VCaP (cell line): ENCODE measurements around the gene ADAMTS18.
"Not testable (repeated sequence)": the region's sequence is repeated elsewhere in the genome, so short reads cannot be mapped to it uniquely, and the experiment has no call there.

ENCODE experiments used
- H3K27ac ChIP-seq: fragments of 450-650 bp; 2 replicates; pipeline ENCODE4 v1.5.1; 2017
- CTCF ChIP-seq: fragments of 450-650 bp; conservative IDR thresholded peaks from 2 replicates; pipeline ENCODE4 v1.5.1; 2017; ENCODE audit warnings: mild to moderate bottlenecking, moderate library complexity

ADAMTS18 gene

GRCh38 chr16:77277571-77277970 is 157.3 kb downstream of the ADAMTS18 start:
- TF ChIP-seq CTCF = no peak
- H3K27ac ChIP-seq = no peak overlapping the region

GRCh38 chr16:77277141-77277540 is 157.7 kb downstream of the ADAMTS18 start:
- no peak for TF ChIP-seq CTCF
- H3K27ac ChIP-seq = no peak overlapping the region

- no peak for TF ChIP-seq CTCF
- no peak overlapping the region for H3K27ac ChIP-seq
These were observed 158.2 kb downstream of the ADAMTS18 start for GRCh38 chr16:77276661-77277060.

- not testable (repeated sequence) for H3K27ac ChIP-seq
These were observed 159.5 kb downstream of the ADAMTS18 start for GRCh38 chr16:77275303-77275702.

- no peak for TF ChIP-seq CTCF
- no peak overlapping the region for H3K27ac ChIP-seq
These were observed 161.0 kb downstream of the ADAMTS18 start for GRCh38 chr16:77273815-77274214.

GRCh38 chr16:77271532-77272426 is 163.1 kb downstream of the ADAMTS18 start:
- H3K27ac ChIP-seq = no peak overlapping the region
- TF ChIP-seq CTCF = no peak

GRCh38 chr16:77266185-77266584 is 168.6 kb downstream of the ADAMTS18 start:
- H3K27ac ChIP-seq = not testable (repeated sequence)

GRCh38 chr16:77262971-77263370 is 171.9 kb downstream of the ADAMTS18 start:
- no peak overlapping the region for H3K27ac ChIP-seq
- no peak for TF ChIP-seq CTCF

- H3K27ac ChIP-seq = no peak overlapping the region
- TF ChIP-seq CTCF = no peak
These were observed 184.4 kb downstream of the ADAMTS18 start for GRCh38 chr16:77250400-77250799.
